ENCODE results near the gene HOXC5.

The HOXC5 gene

DNA sequence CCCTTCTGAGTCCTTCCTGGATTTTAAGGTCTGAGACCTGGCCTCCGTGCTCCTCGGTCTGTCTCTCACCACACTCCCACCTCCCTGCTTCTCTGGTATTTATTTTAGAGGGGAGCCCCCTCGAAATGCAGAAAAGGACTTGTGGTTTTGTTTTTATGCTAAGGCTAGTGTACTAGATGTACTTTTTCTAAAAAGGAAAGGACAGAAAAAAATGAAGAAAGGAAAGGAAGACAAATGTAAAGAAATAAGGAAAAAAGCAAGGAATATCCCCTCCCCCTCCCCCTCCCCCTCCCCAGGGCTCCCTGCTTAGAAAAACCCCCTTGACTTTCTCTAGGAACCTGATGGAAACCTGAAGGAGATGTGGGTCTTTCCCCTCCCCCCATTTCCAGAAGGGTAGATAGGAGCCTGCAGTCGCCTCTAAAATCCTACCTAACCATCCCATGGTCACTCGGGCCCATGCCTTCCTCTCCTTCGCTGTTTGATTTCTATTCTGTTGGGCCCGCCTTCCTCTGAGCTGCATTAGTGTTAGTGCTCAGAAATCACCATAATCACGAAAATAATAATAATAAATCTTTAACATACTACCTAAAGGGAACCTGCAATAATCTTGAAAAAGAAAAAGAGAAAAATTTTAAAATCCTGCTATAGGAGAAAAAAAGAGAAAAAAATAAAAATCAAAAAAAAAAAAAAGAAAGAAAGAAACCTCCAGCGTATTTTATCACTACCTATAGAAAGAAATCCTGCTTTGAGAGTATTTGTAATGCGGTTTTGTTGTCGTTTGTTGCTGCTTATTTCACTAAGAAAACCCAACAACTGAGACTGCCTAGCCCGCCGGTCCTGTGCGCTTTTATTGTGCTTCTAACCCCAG is 21.0 kb upstream of the HOXC5 start:
- in situ Hi-C loops (cut with HindIII; ENCODE audit: low sequenced_read_pairs): no loop called here
- no peak for DNase-seq (ENCODE audit: low read depth)
- TF ChIP-seq, protein P1, sequence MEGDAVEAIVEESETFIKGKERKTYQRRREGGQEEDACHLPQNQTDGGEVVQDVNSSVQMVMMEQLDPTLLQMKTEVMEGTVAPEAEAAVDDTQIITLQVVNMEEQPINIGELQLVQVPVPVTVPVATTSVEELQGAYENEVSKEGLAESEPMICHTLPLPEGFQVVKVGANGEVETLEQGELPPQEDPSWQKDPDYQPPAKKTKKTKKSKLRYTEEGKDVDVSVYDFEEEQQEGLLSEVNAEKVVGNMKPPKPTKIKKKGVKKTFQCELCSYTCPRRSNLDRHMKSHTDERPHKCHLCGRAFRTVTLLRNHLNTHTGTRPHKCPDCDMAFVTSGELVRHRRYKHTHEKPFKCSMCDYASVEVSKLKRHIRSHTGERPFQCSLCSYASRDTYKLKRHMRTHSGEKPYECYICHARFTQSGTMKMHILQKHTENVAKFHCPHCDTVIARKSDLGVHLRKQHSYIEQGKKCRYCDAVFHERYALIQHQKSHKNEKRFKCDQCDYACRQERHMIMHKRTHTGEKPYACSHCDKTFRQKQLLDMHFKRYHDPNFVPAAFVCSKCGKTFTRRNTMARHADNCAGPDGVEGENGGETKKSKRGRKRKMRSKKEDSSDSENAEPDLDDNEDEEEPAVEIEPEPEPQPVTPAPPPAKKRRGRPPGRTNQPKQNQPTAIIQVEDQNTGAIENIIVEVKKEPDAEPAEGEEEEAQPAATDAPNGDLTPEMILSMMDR (IDR thresholded peaks at IDR 0.05; ENCODE audit: low read depth, low read length, missing control alignments): no peak
- H3K4me3 ChIP-seq (ENCODE audit: low read depth, low read length): no peak overlapping the region

- in situ Hi-C loops (cut with HindIII; ENCODE audit: low sequenced_read_pairs): no loop called here
- H3K4me3 ChIP-seq (ENCODE audit: low read depth, low read length): no peak overlapping the region
- no peak for DNase-seq (ENCODE audit: low read depth)
- TF ChIP-seq, protein P1 (IDR thresholded peaks at IDR 0.05; ENCODE audit: low read depth, low read length, missing control alignments): no peak
Observed at GRCh38 chr12:54012631-54013409, 20.0 kb upstream of the HOXC5 start.

DNA sequence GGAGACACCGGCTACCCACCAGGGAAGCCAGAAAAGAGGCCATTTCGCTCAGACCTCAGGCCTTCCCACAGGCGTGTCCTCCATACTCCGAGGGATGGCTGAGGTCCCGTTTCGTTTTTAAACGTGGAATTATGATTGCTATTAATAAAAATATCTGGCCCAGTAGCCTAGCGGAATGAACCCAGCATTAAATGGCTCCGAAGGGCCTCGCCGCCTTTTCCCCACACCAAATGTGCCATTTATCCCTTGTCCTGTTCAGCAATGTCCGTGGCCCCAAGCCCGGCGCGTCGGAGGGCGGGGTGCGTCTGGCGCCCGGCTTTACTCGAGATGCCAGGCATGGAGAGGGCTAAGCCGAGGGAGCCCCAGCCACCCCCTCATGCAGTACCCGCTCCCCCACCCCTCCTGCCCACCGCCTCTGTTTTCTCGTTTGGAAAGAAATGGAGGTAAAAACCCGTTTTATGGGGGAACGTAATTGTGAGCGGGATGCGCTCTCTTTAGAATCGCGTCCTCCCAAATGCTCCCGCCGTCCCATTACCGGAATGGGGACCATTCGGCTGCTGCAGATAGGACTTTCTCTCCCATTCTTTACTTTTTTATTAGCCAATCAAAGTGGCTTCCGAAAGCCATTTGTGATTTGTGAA is 18.4 kb upstream of the HOXC5 start:
- no peak for DNase-seq (ENCODE audit: low read depth)
- in situ Hi-C loops (cut with HindIII; ENCODE audit: low sequenced_read_pairs): no loop called here
- no peak overlapping the region for H3K4me3 ChIP-seq (ENCODE audit: low read depth, low read length)
- TF ChIP-seq, protein P1 (IDR thresholded peaks at IDR 0.05; ENCODE audit: low read depth, low read length, missing control alignments): no peak

- H3K4me3 ChIP-seq (ENCODE audit: low read depth, low read length): no peak overlapping the region
- DNase-seq (ENCODE audit: low read depth): no peak
- TF ChIP-seq, protein P1 (IDR thresholded peaks at IDR 0.05; ENCODE audit: low read depth, low read length, missing control alignments): no peak
- in situ Hi-C loops (cut with HindIII; ENCODE audit: low sequenced_read_pairs): no loop called here
Observed at GRCh38 chr12:54015018-54015931, 17.6 kb upstream of the HOXC5 start.

DNA sequence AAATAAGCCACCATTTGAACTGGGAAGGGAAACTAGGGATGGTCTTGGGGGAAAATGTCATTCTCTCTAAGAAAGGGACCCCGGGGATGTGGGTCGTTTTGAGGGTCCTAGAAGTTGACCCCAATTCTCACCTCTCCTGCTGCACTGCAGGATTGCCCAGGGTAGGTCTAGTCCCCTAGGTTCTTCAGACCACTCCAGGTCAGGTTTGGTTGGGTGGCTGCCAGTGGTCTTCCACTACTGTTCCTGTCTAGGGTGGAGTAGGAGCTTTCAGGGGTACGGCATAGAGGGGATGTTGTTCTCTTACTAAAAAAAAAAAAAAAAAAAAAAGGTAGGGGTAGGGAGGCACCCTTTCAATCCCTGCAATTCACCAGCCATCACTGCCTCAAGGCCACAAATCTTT is 16.8 kb upstream of the HOXC5 start:
- TF ChIP-seq, protein P1 (IDR thresholded peaks at IDR 0.05; ENCODE audit: low read depth, low read length, missing control alignments): no peak
- DNase-seq (ENCODE audit: low read depth): no peak
- in situ Hi-C loops (cut with HindIII; ENCODE audit: low sequenced_read_pairs): no loop called here
- no peak overlapping the region for H3K4me3 ChIP-seq (ENCODE audit: low read depth, low read length)
